Measurements from ENCODE around the gene CRYBG3. TPM values are rescaled to one million over a fixed set of nuclear protein-coding genes. Genes with fewer than 3 reads are reported as not detected.
A peak's percentile ranks its signal among the peaks of the same experiment; 100 is the strongest.

The CRYBG3 gene
- total and polyA plus RNA-seq, 8 donors = 5.7 to 57.6 (median 23.0) TPM

DNA sequence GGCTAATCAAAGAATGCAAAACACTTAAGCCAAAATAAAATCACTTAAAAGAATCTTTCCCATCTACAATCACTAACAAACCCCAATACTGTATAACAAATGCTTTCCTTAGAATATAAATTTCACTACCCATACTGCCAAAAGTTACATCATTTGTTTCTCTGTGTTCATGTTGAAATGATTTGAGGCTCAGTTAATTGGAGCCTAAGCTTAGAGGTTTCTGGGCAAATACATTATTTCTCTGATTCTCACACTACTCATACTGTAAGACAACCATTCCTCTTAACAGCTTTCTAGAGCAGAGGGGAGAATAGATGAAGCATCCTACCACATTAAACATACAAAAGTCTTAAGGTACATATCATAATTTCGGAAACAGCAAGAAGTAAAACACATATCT is 148.3 kb downstream of the CRYBG3 start:
- Histone ChIP-seq H3K27ac (peak overlapping the region in 2 of 5 donors; percentile 2 to 93), H3K4me3 (no peak overlapping the region), H3K9me3 (no peaks in the 10 kb centered on the region), H3K27me3 (no peaks in the 10 kb centered on the region), H3K4me1 (peaks cover 15 to 58% (median 32%) of the 10 kb centered on the region in 4 donors), H3K36me3 (peaks cover 5 to 23% (median 19%) of the 10 kb centered on the region in 4 donors)
- TF ChIP-seq POLR2A (IDR thresholded peaks at IDR 0.05) (no peak), EP300 (IDR thresholded peaks at IDR 0.05) (no peak), POLR2AphosphoS5 (IDR thresholded peaks at IDR 0.05) (no peak)
- TF ChIP-seq, protein P1, sequence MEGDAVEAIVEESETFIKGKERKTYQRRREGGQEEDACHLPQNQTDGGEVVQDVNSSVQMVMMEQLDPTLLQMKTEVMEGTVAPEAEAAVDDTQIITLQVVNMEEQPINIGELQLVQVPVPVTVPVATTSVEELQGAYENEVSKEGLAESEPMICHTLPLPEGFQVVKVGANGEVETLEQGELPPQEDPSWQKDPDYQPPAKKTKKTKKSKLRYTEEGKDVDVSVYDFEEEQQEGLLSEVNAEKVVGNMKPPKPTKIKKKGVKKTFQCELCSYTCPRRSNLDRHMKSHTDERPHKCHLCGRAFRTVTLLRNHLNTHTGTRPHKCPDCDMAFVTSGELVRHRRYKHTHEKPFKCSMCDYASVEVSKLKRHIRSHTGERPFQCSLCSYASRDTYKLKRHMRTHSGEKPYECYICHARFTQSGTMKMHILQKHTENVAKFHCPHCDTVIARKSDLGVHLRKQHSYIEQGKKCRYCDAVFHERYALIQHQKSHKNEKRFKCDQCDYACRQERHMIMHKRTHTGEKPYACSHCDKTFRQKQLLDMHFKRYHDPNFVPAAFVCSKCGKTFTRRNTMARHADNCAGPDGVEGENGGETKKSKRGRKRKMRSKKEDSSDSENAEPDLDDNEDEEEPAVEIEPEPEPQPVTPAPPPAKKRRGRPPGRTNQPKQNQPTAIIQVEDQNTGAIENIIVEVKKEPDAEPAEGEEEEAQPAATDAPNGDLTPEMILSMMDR (IDR thresholded peaks at IDR 0.05) = no peak
- intact Hi-C loops (cut with DNase I; ENCODE audit: low total_unique reads) = no loop called here
- no peak for DNase-seq
- WGBS, 5 donors = 88 to 94% (median 89%) methylated on average over 1 of the region's 1 CpG

DNA sequence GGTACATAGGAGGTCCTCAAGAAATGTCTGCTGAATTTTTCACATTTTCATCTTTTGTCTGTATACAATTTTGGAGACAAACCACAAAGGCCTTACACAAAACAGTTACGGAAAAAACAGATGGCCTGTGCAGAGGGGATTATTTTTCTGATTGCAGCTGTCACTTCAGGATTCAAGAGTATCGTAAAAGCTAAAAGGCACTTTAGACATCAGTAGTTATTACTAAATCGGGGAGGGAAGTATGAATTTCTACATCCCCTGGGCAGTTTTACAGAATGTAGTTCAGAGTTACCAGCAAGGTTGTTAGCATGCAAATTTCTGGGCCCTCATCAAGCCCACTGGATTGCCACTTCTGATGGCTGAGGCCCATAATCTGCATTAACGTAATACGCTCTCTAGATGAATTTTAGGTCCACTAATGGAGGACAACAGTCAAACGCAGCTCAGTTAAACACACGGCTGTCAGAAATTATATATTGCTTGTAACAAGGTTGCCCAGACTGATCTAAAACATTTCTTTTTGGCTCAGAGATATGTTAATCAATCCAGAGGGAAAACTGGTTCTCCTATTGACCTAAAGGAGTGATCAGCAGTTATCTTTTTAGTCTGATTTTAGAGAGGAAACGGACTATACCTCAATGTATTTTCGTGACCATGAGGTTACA is 149.3 kb downstream of the CRYBG3 start:
- peak overlapping the region in 4 of 5 donors; percentile 86 to 95 (median 91) for H3K27ac ChIP-seq
- WGBS, 5 donors = 41 to 56% (median 49%) methylated on average over 9 of the region's 9 CpGs
- H3K27me3 ChIP-seq = no peaks in the 10 kb centered on the region
- no peak for DNase-seq
- peak overlapping the region; percentile 63 to 95 (median 90) for H3K4me3 ChIP-seq
- H3K36me3 ChIP-seq = peaks cover 5 to 16% (median 13%) of the 10 kb centered on the region in 4 donors
- TF ChIP-seq, protein P1 (IDR thresholded peaks at IDR 0.05) = no peak
- TF ChIP-seq POLR2A (IDR thresholded peaks at IDR 0.05) (no peak), EP300 (IDR thresholded peaks at IDR 0.05) (no peak), POLR2AphosphoS5 (IDR thresholded peaks at IDR 0.05) (no peak)
- H3K4me1 ChIP-seq = peaks cover 15 to 58% (median 28%) of the 10 kb centered on the region in 4 donors
- no peaks in the 10 kb centered on the region for H3K9me3 ChIP-seq
- intact Hi-C loops (cut with DNase I; ENCODE audit: low total_unique reads) = no loop called here

GRCh38 chr3:97971679-97972567 is 150.1 kb downstream of the CRYBG3 start, which contains the start of gene RIOX2:
Gene RIOX2 (minus strand): TSS chr3:97972431. CDS start chr3:97967593, 4,838 bp downstream.
- peak within 1 kb of the TSS; percentile 86 to 96 (median 93) for H3K27ac ChIP-seq
- H3K36me3 ChIP-seq = peaks cover under 1 to 7% (median 5%) of the 10 kb centered on the region in 4 donors
- WGBS, 5 donors = 1 to 2% (median 1%) methylated on average over 60 to 82 of the region's 82 CpGs
- no peaks in the 10 kb centered on the region for H3K9me3 ChIP-seq
- no peak for TF ChIP-seq POLR2A (IDR thresholded peaks at IDR 0.05)
- peak in 2 of 3 donors; percentile 42 to 49 for TF ChIP-seq POLR2AphosphoS5 (IDR thresholded peaks at IDR 0.05)
- no peaks in the 10 kb centered on the region for H3K27me3 ChIP-seq
- DNase-seq = peak; percentile 78 to 92
- intact Hi-C loops (cut with DNase I; ENCODE audit: low total_unique reads) = no loop called here
- peaks cover 15 to 52% (median 27%) of the 10 kb centered on the region in 4 donors for H3K4me1 ChIP-seq
- H3K4me3 ChIP-seq = peak within 1 kb of the TSS; percentile 63 to 95 (median 90)

DNA sequence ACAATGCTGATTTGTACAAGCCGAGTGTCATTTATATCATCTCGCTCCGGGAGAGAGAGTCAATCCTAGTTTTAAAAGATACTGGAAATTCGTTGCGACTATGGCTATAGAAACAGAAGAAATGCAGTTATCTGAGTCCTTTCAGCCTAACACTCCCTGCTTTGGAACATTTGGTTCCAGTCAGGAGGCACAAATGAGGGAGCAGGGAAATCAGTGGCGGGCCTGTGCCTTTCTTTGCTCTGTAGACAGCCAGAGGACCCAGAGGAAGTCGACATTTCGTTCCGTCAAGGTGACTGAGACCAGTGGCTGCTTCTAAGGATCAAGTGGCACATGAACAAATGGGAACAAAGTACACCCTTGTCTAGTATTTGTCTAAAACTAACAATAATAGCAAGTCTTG is 151.2 kb downstream of the CRYBG3 start:
- no peak for TF ChIP-seq POLR2A (IDR thresholded peaks at IDR 0.05)
- no peak for TF ChIP-seq POLR2AphosphoS5 (IDR thresholded peaks at IDR 0.05)
- TF ChIP-seq EP300 (IDR thresholded peaks at IDR 0.05) = no peak
- TF ChIP-seq, protein P1 (IDR thresholded peaks at IDR 0.05) = no peak
- DNase-seq = no peak
- no peaks in the 10 kb centered on the region for H3K36me3 ChIP-seq
- peak overlapping the region in 4 of 5 donors; percentile 86 to 95 (median 91) for H3K27ac ChIP-seq
- H3K9me3 ChIP-seq = no peaks in the 10 kb centered on the region
- H3K27me3 ChIP-seq = no peaks in the 10 kb centered on the region
- WGBS, 5 donors = 93 to 96% (median 95%) methylated on average over 9 of the region's 9 CpGs
- peaks cover 15 to 43% (median 27%) of the 10 kb centered on the region in 4 donors for H3K4me1 ChIP-seq
- intact Hi-C loops (cut with DNase I; ENCODE audit: low total_unique reads) = no loop called here
- peak overlapping the region; percentile 63 to 95 (median 90) for H3K4me3 ChIP-seq

Data from stomach (tissue), 9 donors.